GM12873 (cell line): ENCODE measurements around the gene ANO1.

Experiments
- CTCF ChIP-seq: IDR thresholded peaks from 2 replicates; pipeline ENCODE4 v1.5.1; 2012; ENCODE audit warnings: low read depth, mild to moderate bottlenecking, moderate library complexity, low read length, control low read depth; ENCODE audit not compliant: insufficient read depth; ENCODE audit errors: missing control alignments

The ANO1 gene

GRCh38 chr11:70082829-70083228, 4.7 kb downstream of the ANO1 start:
- TF ChIP-seq CTCF, result peak; percentile 43

DNA sequence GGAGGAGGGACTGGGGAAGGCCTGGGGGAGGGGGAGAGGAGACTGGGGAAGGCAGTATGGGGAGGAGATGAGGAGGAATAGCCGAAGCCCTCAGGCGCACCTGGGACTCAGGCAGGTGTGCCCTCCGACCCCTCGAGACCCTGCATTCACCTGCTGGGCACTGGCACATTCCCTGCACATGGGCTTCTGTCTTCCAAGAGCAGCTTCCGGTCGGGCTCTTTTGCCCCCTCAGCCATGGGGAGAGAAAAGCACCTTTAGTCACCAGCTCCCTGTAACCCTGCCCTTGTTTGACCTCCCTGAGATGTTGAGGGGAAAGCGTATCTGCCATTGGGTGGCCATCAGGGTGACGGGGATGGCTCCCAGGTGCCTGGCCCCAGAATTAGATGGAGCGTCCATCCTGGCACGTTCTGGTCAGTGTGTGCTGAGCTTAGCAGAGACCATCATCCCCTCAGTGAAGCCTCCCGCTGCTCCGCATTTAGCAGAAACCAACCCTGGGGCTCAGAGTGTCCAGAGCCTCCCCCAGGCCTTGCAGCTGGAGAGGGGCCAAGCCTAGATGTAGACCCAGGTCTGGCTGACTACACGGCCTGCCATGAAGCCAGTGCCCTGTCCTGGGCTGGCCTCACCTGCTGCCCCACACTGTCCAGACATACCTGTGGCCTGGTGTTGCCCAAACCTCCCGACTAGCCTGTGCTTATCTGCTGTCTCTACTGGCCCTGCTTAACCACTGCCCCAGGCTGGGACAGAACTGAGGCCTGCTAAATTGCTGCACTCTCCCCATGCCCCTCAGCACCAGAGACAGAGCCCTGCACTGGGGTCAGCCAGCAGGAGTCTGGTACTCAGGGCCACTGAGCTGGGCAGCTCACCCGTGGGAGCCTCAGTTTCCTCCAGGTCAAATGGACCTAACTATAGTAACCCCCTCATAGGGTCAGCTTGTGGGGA, 6.2 kb downstream of the ANO1 start:
- TF ChIP-seq CTCF, result no peak

DNA sequence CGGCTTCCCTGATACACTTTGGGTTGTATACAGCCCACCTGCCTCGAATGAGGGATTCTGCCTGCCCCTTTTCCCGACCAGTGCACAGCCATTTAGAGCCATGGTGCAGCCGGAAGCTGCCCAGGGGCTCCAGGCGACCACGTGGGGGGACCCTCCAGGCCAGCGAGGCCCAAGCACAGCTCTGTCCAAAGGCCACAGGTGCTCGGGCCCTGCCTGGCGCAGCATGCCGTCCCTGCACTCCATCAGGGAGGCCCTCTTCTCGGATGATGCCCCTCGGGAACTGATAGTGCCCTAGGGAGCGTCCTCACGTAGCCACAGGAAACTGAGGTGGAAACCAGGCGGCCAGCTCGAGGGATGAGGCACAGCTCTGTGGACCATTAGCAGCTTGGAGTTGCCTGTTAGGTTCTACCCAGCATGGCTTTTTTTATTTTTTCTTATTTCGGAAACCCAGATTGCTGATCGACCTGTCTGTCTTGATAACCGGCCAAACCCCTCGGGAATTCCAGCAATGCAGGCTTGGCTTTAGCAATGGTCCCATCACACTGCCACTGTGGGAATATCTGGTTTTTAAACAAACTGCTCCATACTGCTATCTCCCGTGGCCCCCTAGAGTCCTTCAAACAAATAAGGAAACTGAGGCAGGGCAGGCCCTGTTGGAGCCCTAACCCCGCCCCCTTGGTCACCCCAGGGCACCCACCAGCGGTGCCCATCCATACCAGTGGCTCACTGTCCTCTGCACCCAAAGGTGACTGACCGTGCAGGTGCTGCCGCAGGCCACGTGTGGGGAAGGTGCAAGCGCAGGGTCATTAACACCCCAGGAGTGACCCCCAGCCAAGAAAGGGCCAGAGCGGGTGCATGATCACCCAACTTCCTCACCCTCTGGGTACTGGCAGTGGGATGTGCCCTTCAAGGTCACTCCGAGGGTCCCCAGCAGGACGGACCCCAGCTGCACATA, 8.0 kb downstream of the ANO1 start:
- TF ChIP-seq CTCF, result no peak

GRCh38 chr11:70087446-70088167, 9.5 kb downstream of the ANO1 start:
- no peak for TF ChIP-seq CTCF

DNA sequence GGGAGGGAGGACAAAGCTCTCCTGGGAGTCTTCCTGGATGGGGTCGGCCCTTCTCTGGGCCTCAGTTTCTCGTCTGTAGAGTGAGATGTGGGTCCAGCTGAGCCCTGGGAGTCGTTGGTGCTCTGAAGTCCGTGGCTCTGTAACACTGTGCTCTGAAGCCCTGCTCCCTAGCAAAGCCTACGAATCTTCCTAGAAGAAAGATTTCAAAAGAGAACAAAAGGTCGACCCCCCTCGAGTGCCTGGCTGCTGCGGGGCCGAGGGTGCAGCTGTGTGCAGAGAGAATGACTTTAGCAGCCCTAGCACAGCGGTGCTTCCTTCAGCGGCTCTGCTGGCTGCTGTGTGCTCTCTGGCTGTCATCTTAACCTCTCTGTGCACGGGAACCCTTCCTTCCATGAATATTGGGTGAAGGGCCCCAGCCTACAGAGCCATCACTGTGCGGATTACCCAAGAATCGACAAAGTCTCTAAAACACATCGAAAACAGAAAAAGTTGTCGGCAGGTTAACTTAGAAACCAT, 10.7 kb downstream of the ANO1 start:
- TF ChIP-seq CTCF, result no peak

GRCh38 chr11:70089631-70090030, 11.5 kb downstream of the ANO1 start:
- TF ChIP-seq CTCF, result no peak

- no peak for TF ChIP-seq CTCF
These were observed 12.9 kb downstream of the ANO1 start for GRCh38 chr11:70090961-70091381.
